ENCODE data around the gene KANK3. TPM values are rescaled to one million over a fixed set of nuclear protein-coding genes. Genes with fewer than 3 reads are reported as not detected.

KANK3 gene
- total and polyA plus RNA-seq, 12 donors, result 10.2 to 34.0 (median 17.3) TPM

DNA sequence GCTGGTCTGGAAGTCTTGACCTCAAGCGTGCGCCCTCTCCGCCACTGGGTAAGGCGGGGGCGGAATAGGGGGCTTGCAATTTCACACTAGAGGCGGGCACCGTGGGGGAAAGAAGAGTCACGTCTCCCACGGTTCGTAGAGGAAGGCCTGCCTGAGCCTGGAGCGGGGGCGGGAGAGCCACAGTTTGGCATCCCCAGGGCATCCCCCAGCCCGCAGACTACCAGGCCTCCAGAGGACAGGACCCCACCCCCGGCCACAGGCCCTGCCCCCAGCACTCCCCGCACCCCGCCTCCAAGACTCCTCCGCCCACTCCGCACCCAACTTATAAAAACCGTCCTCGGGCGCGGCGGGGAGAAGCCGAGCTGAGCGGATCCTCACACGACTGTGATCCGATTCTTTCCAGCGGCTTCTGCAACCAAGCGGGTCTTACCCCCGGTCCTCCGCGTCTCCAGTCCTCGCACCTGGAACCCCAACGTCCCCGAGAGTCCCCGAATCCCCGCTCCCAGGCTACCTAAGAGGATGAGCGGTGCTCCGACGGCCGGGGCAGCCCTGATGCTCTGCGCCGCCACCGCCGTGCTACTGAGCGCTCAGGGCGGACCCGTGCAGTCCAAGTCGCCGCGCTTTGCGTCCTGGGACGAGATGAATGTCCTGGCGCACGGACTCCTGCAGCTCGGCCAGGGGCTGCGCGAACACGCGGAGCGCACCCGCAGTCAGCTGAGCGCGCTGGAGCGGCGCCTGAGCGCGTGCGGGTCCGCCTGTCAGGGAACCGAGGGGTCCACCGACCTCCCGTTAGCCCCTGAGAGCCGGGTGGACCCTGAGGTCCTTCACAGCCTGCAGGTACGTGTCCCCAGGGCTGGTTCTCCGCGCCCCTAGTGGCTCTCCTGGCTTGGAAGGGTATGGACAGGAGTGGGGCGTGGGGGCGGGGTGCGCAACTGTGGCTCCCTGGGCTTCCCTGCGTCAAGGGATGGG is 21.0 kb upstream of the KANK3 start, which contains the start of gene ANGPTL4:
Gene ANGPTL4, plus strand, starts transcription at position 353 of the 969 bp plus-strand sequence. Its CDS starts 167 bp downstream, at position 520.
- Histone ChIP-seq H3K27me3 (peaks cover 0 to 30% (median 0%) of the 10 kb centered on the region in 7 donors), H3K9me3 (no peaks in the 10 kb centered on the region), H3K36me3 (peaks cover 0 to 16% (median 0%) of the 10 kb centered on the region in 9 donors), H3K27ac (peak within 1 kb of the TSS; percentile 26 to 93 (median 84)), H3K4me1 (peaks cover 17 to 77% (median 62%) of the 10 kb centered on the region in 9 donors), H3K4me3 (peak within 1 kb of the TSS; percentile 59 to 79 (median 66))
- WGBS, 2 donors, result 0 to 1% methylated on average over 81 of the region's 81 CpGs
- TF ChIP-seq, protein P1, sequence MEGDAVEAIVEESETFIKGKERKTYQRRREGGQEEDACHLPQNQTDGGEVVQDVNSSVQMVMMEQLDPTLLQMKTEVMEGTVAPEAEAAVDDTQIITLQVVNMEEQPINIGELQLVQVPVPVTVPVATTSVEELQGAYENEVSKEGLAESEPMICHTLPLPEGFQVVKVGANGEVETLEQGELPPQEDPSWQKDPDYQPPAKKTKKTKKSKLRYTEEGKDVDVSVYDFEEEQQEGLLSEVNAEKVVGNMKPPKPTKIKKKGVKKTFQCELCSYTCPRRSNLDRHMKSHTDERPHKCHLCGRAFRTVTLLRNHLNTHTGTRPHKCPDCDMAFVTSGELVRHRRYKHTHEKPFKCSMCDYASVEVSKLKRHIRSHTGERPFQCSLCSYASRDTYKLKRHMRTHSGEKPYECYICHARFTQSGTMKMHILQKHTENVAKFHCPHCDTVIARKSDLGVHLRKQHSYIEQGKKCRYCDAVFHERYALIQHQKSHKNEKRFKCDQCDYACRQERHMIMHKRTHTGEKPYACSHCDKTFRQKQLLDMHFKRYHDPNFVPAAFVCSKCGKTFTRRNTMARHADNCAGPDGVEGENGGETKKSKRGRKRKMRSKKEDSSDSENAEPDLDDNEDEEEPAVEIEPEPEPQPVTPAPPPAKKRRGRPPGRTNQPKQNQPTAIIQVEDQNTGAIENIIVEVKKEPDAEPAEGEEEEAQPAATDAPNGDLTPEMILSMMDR (IDR thresholded peaks at IDR 0.05), result peak in 5 of 9 donors; percentile 29 to 45 (median 36)
- intact Hi-C loops (cut with DNase I), result loop anchor here in 2 of 10 donors (2.0 kb wide), 1 partner anchor 27 kb away; the partner anchor contains the start of gene RAB11B (in 2 of the 2)
- DNase-seq, result peak; percentile 73 to 78
- peak; percentile 43 to 71 (median 64) for ATAC-seq

DNA sequence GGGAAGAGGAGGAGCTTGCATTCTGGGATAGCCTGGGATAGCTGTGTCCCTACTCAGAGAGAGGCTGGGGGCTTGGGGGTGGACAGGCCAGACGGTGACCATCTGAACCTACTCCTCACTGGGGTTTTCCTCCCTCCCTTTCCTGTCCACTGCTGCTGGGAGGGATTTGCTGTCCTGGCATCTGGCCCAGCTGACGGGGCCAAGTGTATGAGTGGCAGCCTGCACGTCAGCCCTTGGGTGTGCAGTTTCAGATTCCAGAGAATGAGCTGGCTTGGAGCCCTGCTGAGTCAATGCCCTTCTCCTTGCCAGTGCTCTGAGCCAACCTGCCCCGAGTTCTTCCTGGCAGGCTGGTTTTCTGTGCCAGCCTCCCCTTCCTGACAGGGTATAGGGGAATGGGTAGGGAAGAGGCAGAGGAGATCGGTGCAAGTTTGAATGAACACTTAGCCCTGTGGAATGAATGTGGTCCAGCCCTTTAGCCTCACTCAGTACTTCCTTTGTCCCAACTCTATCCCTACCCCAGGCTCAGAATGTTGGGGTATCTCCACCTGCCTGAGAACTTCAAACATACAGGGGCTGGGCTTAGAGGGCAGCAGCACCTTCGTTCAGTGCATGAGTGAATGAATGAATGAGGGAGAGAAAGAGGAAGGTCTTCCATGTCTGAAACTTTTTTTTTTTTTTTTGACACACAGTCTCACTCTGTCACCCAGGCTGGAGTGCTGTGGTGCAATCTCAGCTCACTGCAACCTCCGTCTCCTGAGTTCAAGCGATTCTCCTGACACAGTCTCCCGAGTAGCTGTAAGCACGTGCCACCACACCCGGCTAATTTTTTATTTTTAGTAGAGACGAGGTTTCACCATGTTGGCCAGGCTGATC is 19.1 kb upstream of the KANK3 start:
- DNase-seq (peak; percentile 93 to 95), ATAC-seq (peak; percentile 78 to 91 (median 87))
- H3K36me3 ChIP-seq, result no peaks in the 10 kb centered on the region
- H3K4me3 ChIP-seq, result peak overlapping the region in 3 of 10 donors; percentile 5 to 17 (median 9)
- H3K9me3 ChIP-seq, result no peaks in the 10 kb centered on the region
- peaks cover 8 to 58% (median 47%) of the 10 kb centered on the region in 9 donors for H3K4me1 ChIP-seq
- TF ChIP-seq, protein P1 (IDR thresholded peaks at IDR 0.05), result no peak
- WGBS, 2 donors, result 31 to 32% methylated on average over 12 of the region's 12 CpGs
- H3K27ac ChIP-seq, result peak overlapping the region in 9 of 10 donors; percentile 47 to 93 (median 83)
- intact Hi-C loops (cut with DNase I), result loop anchor here in 2 of 10 donors (2.0 kb wide), 1 partner anchor 29 kb away; the partner anchor contains the start of gene RAB11B (in 2 of the 2)
- peaks cover 0 to 30% (median 0%) of the 10 kb centered on the region in 7 donors for H3K27me3 ChIP-seq

DNA sequence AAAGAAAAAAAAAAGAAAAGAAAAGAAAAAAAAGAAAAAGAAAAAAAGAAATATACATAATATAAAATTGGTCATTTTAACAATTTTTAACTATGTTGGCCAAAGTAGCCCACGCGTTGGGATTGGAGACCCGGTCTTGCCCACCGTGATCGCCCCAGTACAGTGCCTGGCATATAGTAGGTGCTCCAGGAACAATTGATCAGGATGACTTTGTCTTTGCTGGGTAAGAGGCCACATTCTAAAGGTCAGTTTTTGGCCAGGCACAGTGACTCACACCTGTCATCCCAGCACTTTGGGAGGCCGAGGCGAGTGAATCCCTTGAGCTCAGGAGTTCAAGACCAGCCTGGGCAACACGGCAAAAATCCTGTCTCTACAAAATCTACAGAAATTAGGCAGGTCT is 17.1 kb upstream of the KANK3 start:
- H3K36me3 ChIP-seq, result no peaks in the 10 kb centered on the region
- H3K4me3 ChIP-seq, result no peak overlapping the region
- ATAC-seq, result no peak
- peaks cover 0 to 23% (median 0%) of the 10 kb centered on the region in 7 donors for H3K27me3 ChIP-seq
- peaks cover 0 to 11% (median 0%) of the 10 kb centered on the region in 11 donors for H3K9me3 ChIP-seq
- 86 to 89% methylated on average over 8 of the region's 8 CpGs for WGBS, 2 donors
- H3K27ac ChIP-seq, result no peak overlapping the region
- TF ChIP-seq, protein P1 (IDR thresholded peaks at IDR 0.05), result no peak
- H3K4me1 ChIP-seq, result peaks cover 5 to 54% (median 36%) of the 10 kb centered on the region in 9 donors
- intact Hi-C loops (cut with DNase I), result no loop called here
- no peak for DNase-seq

Data from heart right ventricle (tissue), 16 donors.